B cell (primary cell): Measurements from ENCODE around the gene RYK. TPM values are rescaled to one million over a fixed set of nuclear protein-coding genes. Genes with fewer than 3 reads are reported as not detected.

ENCODE experiments used
- ATAC-seq: fragments of 200-7000 bp; cut with Tn5 transposase; one replicate; pipeline ENCODE4 v1.10.0; 2021; ENCODE audit warnings: low read depth, mild to moderate bottlenecking, moderate number of reproducible peaks, moderate library complexity
- CTCF ChIA-PET: fragments of 350-600 bp; sonication (Branson Sonifier 250); formaldehyde crosslinking; loops from one replicate; lab custom pipeline; 2021; ENCODE audit warnings: antibody characterized with exemption, inconsistent platforms; lab: Charles Lee
- POLR2A ChIA-PET: fragments of 350-600 bp; sonication (Branson Sonifier 250); formaldehyde crosslinking; loops from one replicate; lab custom pipeline; 2021; ENCODE audit warnings: antibody characterized with exemption; lab: Charles Lee
- DNase-seq: peaks from one replicate; pipeline ENCODE4 v3.0.0; 2013
- H2AFZ ChIP-seq: 2 replicates; pipeline ENCODE4 v1.6.1; 2012; ENCODE audit warnings: mild to moderate bottlenecking, low read depth, low read length; ENCODE audit not compliant: insufficient read depth, poor library complexity, severe bottlenecking
- H3K27ac ChIP-seq, 2 donors: 1 replicate in 1 of 2; 2 replicates in 1 of 2; pipeline ENCODE4 v1.5.1; 2012 to 2013; ENCODE audit warnings: low read length in 2 of 2, mild to moderate bottlenecking in 2 of 2, moderate library complexity in 1 of 2
- H3K27me3 ChIP-seq, 4 experiments: fragments of 200-600 bp in 1 of 4; sonication (generic) in 1 of 4; replicated peaks in 1 of 4; 1 replicate in 2 of 4; 2 replicates in 2 of 4; pipeline versions ENCODE4 v1.6.1 to v1.7.0; 2013 to 2016; ENCODE audit warnings: low read length in 3 of 4, mild to moderate bottlenecking in 2 of 4, mixed read lengths in 1 of 4, moderate library complexity in 1 of 4; ENCODE audit not compliant: insufficient read depth in 4 of 4, control insufficient read depth in 3 of 4; ENCODE audit errors: control extremely low read depth in 1 of 4
- H3K36me3 ChIP-seq, 2 experiments: replicated peaks in 1 of 2; 1 replicate in 1 of 2; 2 replicates in 1 of 2; pipeline versions ENCODE4 v1.6.1 to v1.7.1; 2013; ENCODE audit warnings: low read length in 1 of 2; ENCODE audit not compliant: insufficient read depth in 2 of 2, control insufficient read depth in 1 of 2; ENCODE audit errors: control extremely low read depth in 1 of 2, extremely low read depth in 1 of 2
- H3K4me1 ChIP-seq, 2 donors: fragments of 200-600 bp in 1 of 2; sonication (generic) in 1 of 2; 1 replicate in 1 of 2; 2 replicates in 1 of 2; pipeline versions ENCODE4 v1.5.1 to v1.6.1; 2013 to 2017; ENCODE audit warnings: low read length in 2 of 2; ENCODE audit not compliant: control insufficient read depth in 2 of 2, insufficient read depth in 2 of 2
- H3K4me2 ChIP-seq: replicated peaks from 2 replicates; pipeline ENCODE3; 2012; ENCODE audit warnings: mild to moderate bottlenecking, low read depth, low read length; ENCODE audit not compliant: poor library complexity, severe bottlenecking
- H3K4me3 ChIP-seq, 5 experiments: fragments of 200-600 bp in 1 of 5; sonication (generic) in 1 of 5; 1 replicate in 3 of 5; 2 replicates in 2 of 5; pipeline versions ENCODE4 v1.5.1 to v1.7.0; 2011 to 2016; ENCODE audit warnings: low read length in 4 of 5, mild to moderate bottlenecking in 4 of 5, low read depth in 2 of 5, control low read depth in 1 of 5, moderate library complexity in 1 of 5; ENCODE audit not compliant: insufficient read depth in 1 of 5; ENCODE audit errors: control extremely low read depth in 1 of 5, extremely low read depth in 1 of 5
- H3K79me2 ChIP-seq: fragments of 200-600 bp; sonication (generic); one replicate; pipeline ENCODE4 v1.6.0; 2016; ENCODE audit warnings: low read length; ENCODE audit not compliant: control insufficient read depth, insufficient read depth
- H3K9ac ChIP-seq: fragments of 200-600 bp; sonication (generic); 2 replicates; pipeline ENCODE4 v1.6.1; 2017; ENCODE audit warnings: mild to moderate bottlenecking, low read length, moderate library complexity
- H3K9me3 ChIP-seq, 3 donors: one replicate each; pipeline versions ENCODE4 v1.6.1 to v1.7.1; 2013; ENCODE audit warnings: low read length in 2 of 3; ENCODE audit not compliant: control insufficient read depth in 2 of 3, insufficient read depth in 1 of 3; ENCODE audit errors: control extremely low read depth in 1 of 3
- H4K20me1 ChIP-seq: 2 replicates; pipeline ENCODE4 v1.6.0; 2012; ENCODE audit warnings: mild to moderate bottlenecking, low read length; ENCODE audit not compliant: insufficient read depth, control insufficient read depth, poor library complexity, severe bottlenecking
- H3K27ac Mint-ChIP-seq: one replicate; pipeline ENCODE4 v1.8.0; 2021; ENCODE audit warnings: mixed read lengths
- H3K27me3 Mint-ChIP-seq: one replicate; pipeline ENCODE4 v1.8.0; 2021; ENCODE audit warnings: mixed read lengths
- H3K4me1 Mint-ChIP-seq: one replicate; pipeline ENCODE4 v1.8.0; 2021; ENCODE audit warnings: mixed read lengths
- H3K4me3 Mint-ChIP-seq: one replicate; pipeline ENCODE4 v1.8.0; 2021; ENCODE audit warnings: mixed read lengths
- H3K9me3 Mint-ChIP-seq: one replicate; pipeline ENCODE4 v1.8.0; 2022; ENCODE audit warnings: mixed read lengths; ENCODE audit not compliant: insufficient read depth
- EZH2 ChIP-seq: IDR thresholded peaks from 2 replicates; pipeline ENCODE4 v1.6.1; 2012; ENCODE audit warnings: borderline replicate concordance, low read depth, mild to moderate bottlenecking, moderate library complexity, low read length; ENCODE audit not compliant: insufficient read depth, poor library complexity, severe bottlenecking
- WGBS: methylation state at CpG from one replicate; pipeline ENCODE4 v1.1.5; 2013; ENCODE audit warnings: missing lambda C conversion rate; ENCODE audit not compliant: insufficient coverage; 5-methylcytosine and 5-hydroxymethylcytosine counted together
- intact Hi-C: fragments of 100-400 bp; cut with micrococcal nuclease; formaldehyde crosslinking; loops from one replicate; pipeline ENCODE4 v1.10.0; 2022
- polyA plus RNA-seq: library from polyadenylated mRNA; depleted of rRNA; stranded (reverse); fragments of >200 nt; gene quantifications from 2 replicates; pipeline ENCODE4 v1.2.3, GENCODE V29; 2012
- total RNA-seq, 2 donors: library from RNA; stranded (reverse); fragments of 120-200 nt in 1 of 2; gene quantifications; 1 replicate in 1 of 2; 2 replicates in 1 of 2; pipeline versions ENCODE4 v1.2.3 to v1.2.4, GENCODE V29; 2013 to 2022
- TF ChIP-seq, protein P1 (sequence below): fragments of 200-600 bp; IDR thresholded peaks from one replicate; pipeline ENCODE4 v1.8.0; 2022; ENCODE audit warnings: antibody characterized with exemption, mild to moderate bottlenecking

Gene RYK
- total and polyA plus RNA-seq, 2 donors (not counting 1 experiment from before 2014, with no cell fraction given) = 16.9 to 67.7 TPM

DNA sequence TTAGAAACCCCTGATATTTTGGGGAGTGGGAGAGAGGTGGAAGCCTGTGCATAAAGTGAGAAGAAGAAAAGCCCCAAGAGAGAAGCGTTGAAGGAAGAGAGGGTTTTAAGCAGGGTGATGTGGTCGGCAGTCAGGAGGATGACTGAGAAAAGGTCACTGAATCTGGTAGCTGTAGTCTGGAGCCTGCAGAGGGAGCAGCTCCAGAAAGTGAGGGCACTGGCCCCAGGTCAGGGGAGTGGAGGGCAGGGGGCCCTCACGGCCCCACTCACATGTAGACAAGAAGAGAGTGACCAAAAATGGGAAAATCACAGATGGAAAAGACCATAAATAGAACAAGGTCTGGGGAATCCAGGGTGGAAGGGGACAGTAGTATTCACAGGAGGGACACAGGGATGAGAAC lies 105.5 kb downstream of the RYK start:
- no peak for DNase-seq
- CTCF ChIA-PET = no interaction called here
- Histone ChIP-seq H3K9ac (no peak overlapping the region), H3K27me3 (no peaks in the 10 kb centered on the region), H3K9me3 (peaks cover 0 to 3% (median 0%) of the 10 kb centered on the region in 3 donors), H3K4me2 (no peak overlapping the region), H2AFZ (no peak overlapping the region), H3K27ac (no peak overlapping the region), H3K36me3 (no peaks in the 10 kb centered on the region), H3K4me1 (peaks cover 5 to 8% of the 10 kb centered on the region in 2 donors), H4K20me1 (no peaks in the 10 kb centered on the region), H3K79me2 (no peaks in the 10 kb centered on the region), H3K4me3 (no peak overlapping the region)
- Mint-ChIP-seq H3K27me3 (no peaks in the 10 kb centered on the region), H3K27ac (no peak overlapping the region), H3K4me1 (peaks cover 9% of the 10 kb centered on the region), H3K4me3 (no peak overlapping the region), H3K9me3 (peaks cover 7% of the 10 kb centered on the region)
- TF ChIP-seq EZH2 = no peak
- TF ChIP-seq, protein P1, sequence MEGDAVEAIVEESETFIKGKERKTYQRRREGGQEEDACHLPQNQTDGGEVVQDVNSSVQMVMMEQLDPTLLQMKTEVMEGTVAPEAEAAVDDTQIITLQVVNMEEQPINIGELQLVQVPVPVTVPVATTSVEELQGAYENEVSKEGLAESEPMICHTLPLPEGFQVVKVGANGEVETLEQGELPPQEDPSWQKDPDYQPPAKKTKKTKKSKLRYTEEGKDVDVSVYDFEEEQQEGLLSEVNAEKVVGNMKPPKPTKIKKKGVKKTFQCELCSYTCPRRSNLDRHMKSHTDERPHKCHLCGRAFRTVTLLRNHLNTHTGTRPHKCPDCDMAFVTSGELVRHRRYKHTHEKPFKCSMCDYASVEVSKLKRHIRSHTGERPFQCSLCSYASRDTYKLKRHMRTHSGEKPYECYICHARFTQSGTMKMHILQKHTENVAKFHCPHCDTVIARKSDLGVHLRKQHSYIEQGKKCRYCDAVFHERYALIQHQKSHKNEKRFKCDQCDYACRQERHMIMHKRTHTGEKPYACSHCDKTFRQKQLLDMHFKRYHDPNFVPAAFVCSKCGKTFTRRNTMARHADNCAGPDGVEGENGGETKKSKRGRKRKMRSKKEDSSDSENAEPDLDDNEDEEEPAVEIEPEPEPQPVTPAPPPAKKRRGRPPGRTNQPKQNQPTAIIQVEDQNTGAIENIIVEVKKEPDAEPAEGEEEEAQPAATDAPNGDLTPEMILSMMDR = no peak
- POLR2A ChIA-PET = no interaction called here
- intact Hi-C loops = no loop called here
- no peak for ATAC-seq
- WGBS = 79% methylated on average over 3 of the region's 3 CpGs

DNA sequence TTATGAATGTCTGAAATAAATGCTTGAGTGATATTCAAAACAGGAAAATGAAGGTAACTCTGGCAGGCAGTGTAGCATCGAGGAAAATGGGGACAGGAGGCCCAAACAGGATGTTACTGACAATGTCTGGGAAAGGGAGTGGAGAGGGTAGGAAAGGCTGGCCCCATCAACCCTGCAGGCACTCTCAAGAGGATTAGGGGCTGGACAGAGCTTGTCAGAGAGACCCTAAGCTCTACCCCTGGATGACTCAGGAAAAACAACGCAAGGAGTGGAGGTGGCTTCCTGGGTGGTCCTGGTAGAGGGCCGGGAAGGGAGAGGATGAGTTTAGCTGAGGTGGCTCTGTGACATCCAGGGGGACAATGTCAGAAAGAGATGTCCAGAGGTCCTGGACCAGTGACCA lies 106.0 kb downstream of the RYK start:
- Histone ChIP-seq H3K36me3 (no peaks in the 10 kb centered on the region), H3K27me3 (no peaks in the 10 kb centered on the region), H2AFZ (no peak overlapping the region), H3K9ac (no peak overlapping the region), H3K4me3 (no peak overlapping the region), H3K27ac (no peak overlapping the region), H3K79me2 (no peaks in the 10 kb centered on the region), H4K20me1 (no peaks in the 10 kb centered on the region), H3K4me1 (peaks cover 5 to 8% of the 10 kb centered on the region in 2 donors), H3K4me2 (no peak overlapping the region), H3K9me3 (peaks cover 0 to 7% (median 0%) of the 10 kb centered on the region in 3 donors)
- intact Hi-C loops = no loop called here
- TF ChIP-seq, protein P1 = no peak
- TF ChIP-seq EZH2 = no peak
- WGBS = 60% methylated on average over 3 of the region's 3 CpGs
- peaks cover 7% of the 10 kb centered on the region for H3K9me3 Mint-ChIP-seq
- H3K4me3 Mint-ChIP-seq = no peak overlapping the region
- no peaks in the 10 kb centered on the region for H3K27me3 Mint-ChIP-seq
- ATAC-seq = no peak
- CTCF ChIA-PET = no interaction called here
- H3K4me1 Mint-ChIP-seq = peaks cover 9% of the 10 kb centered on the region
- no peak for DNase-seq
- POLR2A ChIA-PET = no interaction called here
- H3K27ac Mint-ChIP-seq = no peak overlapping the region
